Esophagus muscularis mucosa (tissue), 4 donors: ENCODE measurements around the gene ACOXL. TPM values are rescaled to one million over a fixed set of nuclear protein-coding genes. Genes with fewer than 3 reads are reported as not detected.
A peak's percentile ranks its signal among the peaks of the same experiment; 100 is the strongest.

Source experiments
- DNase-seq: peaks from one replicate; pipeline ENCODE4 v3.0.0-alpha.2; 2017; ENCODE audit errors: extremely low spot score
- H3K27ac ChIP-seq, 4 donors: fragments of 200-600 bp; sonication (generic); replicated peaks in 1 of 4; 1 replicate in 3 of 4; 2 replicates in 1 of 4; pipeline ENCODE4 v1.5.1; 2016 to 2019; ENCODE audit warnings: mild to moderate bottlenecking in 1 of 4
- H3K27me3 ChIP-seq, 4 donors: fragments of 200-600 bp; sonication (generic); one replicate each; pipeline versions ENCODE4 v1.5.1 to v1.6.0; 2016 to 2019
- H3K36me3 ChIP-seq, 4 donors: fragments of 200-600 bp; sonication (generic); one replicate each; pipeline ENCODE4 v1.5.1; 2016 to 2019
- H3K4me1 ChIP-seq, 4 donors: fragments of 200-600 bp; sonication (generic); one replicate each; pipeline ENCODE4 v1.5.1; 2016 to 2019
- H3K4me3 ChIP-seq, 4 donors: fragments of 200-600 bp; sonication (generic); 1 replicate in 2 of 4; 2 replicates in 2 of 4; pipeline ENCODE4 v1.5.1; 2016 to 2019; ENCODE audit warnings: mild to moderate bottlenecking in 4 of 4, moderate library complexity in 1 of 4
- H3K9me3 ChIP-seq, 4 donors: fragments of 200-600 bp; sonication (generic); 1 replicate in 3 of 4; 2 replicates in 1 of 4; pipeline ENCODE4 v1.5.1; 2016 to 2019
- EP300 ChIP-seq: sonication (generic); formaldehyde crosslinking; IDR thresholded peaks from one replicate; pipeline ENCODE4 v1.6.1; 2017; ENCODE audit warnings: antibody characterized with exemption
- POLR2A ChIP-seq: fragments of 450-650 bp; IDR thresholded peaks from one replicate; pipeline ENCODE4 v1.6.1; 2017; ENCODE audit warnings: antibody characterized with exemption, moderate library complexity, mild to moderate bottlenecking, low read depth
- POLR2AphosphoS5 ChIP-seq, 2 donors: sonication (generic); formaldehyde crosslinking; IDR thresholded peaks; one replicate each; pipeline ENCODE4 v1.6.1; 2017; ENCODE audit warnings: antibody characterized with exemption in 2 of 2
- WGBS: methylation state at CpG from one replicate; pipeline ENCODE4 v1.1.5; 2018; 5-methylcytosine and 5-hydroxymethylcytosine counted together
- intact Hi-C: fragments of 100-400 bp; cut with DNase I; formaldehyde crosslinking; loops from one replicate; pipeline ENCODE4 v1.15.1; 2023
- total RNA-seq, 4 donors: library from RNA; depleted of rRNA; stranded (reverse); fragments of >200 nt; gene quantifications; one replicate each; pipeline versions ENCODE4 v1.1.0 to v1.2.1, GENCODE V29; 2016
- TF ChIP-seq, protein P1 (sequence below), 3 experiments: fragments of 200-600 bp in 2 of 3; fragments of 450-650 bp in 1 of 3; sonication (generic) in 2 of 3; IDR thresholded peaks; one replicate each; pipeline ENCODE4 v1.5.1; 2017 to 2019; ENCODE audit warnings: antibody characterized with exemption in 3 of 3, mild to moderate bottlenecking in 2 of 3, moderate library complexity in 1 of 3

Gene ACOXL
- total RNA-seq, 4 donors from 2014 or later: not detected

DNA sequence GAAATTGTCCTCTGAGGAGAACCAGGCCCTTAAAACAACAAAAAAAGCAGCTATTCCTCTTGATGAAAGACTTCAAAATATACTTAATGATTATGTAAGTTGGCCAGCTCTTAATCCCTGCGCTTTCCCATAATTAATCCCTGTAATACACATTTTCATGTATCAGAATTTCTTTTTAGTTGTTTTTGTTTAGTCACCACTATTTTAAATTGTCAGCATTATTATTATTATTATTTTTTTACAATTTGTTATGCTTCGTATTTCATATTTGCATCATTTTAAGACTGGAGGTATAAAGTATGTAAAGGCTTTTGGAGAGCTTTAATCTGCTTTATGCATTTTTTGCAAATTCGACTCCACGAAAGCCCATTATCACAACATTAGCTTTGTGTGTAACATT is 152.9 kb downstream of the ACOXL start:
- intact Hi-C loops: no loop called here

GRCh38 chr2:110886826-110887573 is 154.6 kb downstream of the ACOXL start:
- H3K9me3 ChIP-seq: no peaks in the 10 kb centered on the region
- TF ChIP-seq POLR2AphosphoS5 (IDR thresholded peaks at IDR 0.05): no peak
- no peaks in the 10 kb centered on the region for H3K36me3 ChIP-seq
- no peaks in the 10 kb centered on the region for H3K4me1 ChIP-seq
- intact Hi-C loops: no loop called here
- no peaks in the 10 kb centered on the region for H3K27me3 ChIP-seq
- peak; percentile 66 for DNase-seq
- WGBS: 90% methylated on average over 11 of the region's 11 CpGs
- no peak overlapping the region for H3K27ac ChIP-seq
- H3K4me3 ChIP-seq: no peak overlapping the region

More for the DNA sequence above, 152.9 kb downstream of the ACOXL start:
- Histone ChIP-seq H3K27ac (no peak overlapping the region), H3K9me3 (no peaks in the 10 kb centered on the region), H3K4me1 (no peaks in the 10 kb centered on the region), H3K4me3 (no peak overlapping the region), H3K36me3 (no peaks in the 10 kb centered on the region), H3K27me3 (no peaks in the 10 kb centered on the region)
- WGBS: 95% methylated on average over 4 of the region's 4 CpGs
- DNase-seq: no peak
- TF ChIP-seq EP300: no peak

GRCh38 chr2:110888411-110888810 is 156.0 kb downstream of the ACOXL start:
- peak; percentile 24 for DNase-seq
- no peaks in the 10 kb centered on the region for H3K4me1 ChIP-seq
- 93% methylated on average over 2 of the region's 2 CpGs for WGBS
- no peaks in the 10 kb centered on the region for H3K9me3 ChIP-seq
- TF ChIP-seq, protein P1, sequence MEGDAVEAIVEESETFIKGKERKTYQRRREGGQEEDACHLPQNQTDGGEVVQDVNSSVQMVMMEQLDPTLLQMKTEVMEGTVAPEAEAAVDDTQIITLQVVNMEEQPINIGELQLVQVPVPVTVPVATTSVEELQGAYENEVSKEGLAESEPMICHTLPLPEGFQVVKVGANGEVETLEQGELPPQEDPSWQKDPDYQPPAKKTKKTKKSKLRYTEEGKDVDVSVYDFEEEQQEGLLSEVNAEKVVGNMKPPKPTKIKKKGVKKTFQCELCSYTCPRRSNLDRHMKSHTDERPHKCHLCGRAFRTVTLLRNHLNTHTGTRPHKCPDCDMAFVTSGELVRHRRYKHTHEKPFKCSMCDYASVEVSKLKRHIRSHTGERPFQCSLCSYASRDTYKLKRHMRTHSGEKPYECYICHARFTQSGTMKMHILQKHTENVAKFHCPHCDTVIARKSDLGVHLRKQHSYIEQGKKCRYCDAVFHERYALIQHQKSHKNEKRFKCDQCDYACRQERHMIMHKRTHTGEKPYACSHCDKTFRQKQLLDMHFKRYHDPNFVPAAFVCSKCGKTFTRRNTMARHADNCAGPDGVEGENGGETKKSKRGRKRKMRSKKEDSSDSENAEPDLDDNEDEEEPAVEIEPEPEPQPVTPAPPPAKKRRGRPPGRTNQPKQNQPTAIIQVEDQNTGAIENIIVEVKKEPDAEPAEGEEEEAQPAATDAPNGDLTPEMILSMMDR (IDR thresholded peaks at IDR 0.05): no peak
- no peak for TF ChIP-seq POLR2A
- no peak for TF ChIP-seq EP300
- no peak for TF ChIP-seq POLR2AphosphoS5 (IDR thresholded peaks at IDR 0.05)
- intact Hi-C loops: no loop called here
- no peaks in the 10 kb centered on the region for H3K36me3 ChIP-seq
- no peaks in the 10 kb centered on the region for H3K27me3 ChIP-seq
- no peak overlapping the region for H3K27ac ChIP-seq
- no peak overlapping the region for H3K4me3 ChIP-seq

GRCh38 chr2:110891626-110892025 is 159.3 kb downstream of the ACOXL start:
- WGBS: no CpG with 5 or more reads among the region's 1 CpG
- H3K9me3 ChIP-seq: peaks cover 0 to 4% (median 0%) of the 10 kb centered on the region in 4 donors
- H3K36me3 ChIP-seq: no peaks in the 10 kb centered on the region
- H3K4me1 ChIP-seq: no peaks in the 10 kb centered on the region
- no peaks in the 10 kb centered on the region for H3K27me3 ChIP-seq
- no peak for TF ChIP-seq EP300
- TF ChIP-seq, protein P1 (IDR thresholded peaks at IDR 0.05): no peak
- no peak for TF ChIP-seq POLR2AphosphoS5 (IDR thresholded peaks at IDR 0.05)
- no peak for TF ChIP-seq POLR2A
- intact Hi-C loops: no loop called here
- H3K4me3 ChIP-seq: no peak overlapping the region
- no peak for DNase-seq
- no peak overlapping the region for H3K27ac ChIP-seq

DNA sequence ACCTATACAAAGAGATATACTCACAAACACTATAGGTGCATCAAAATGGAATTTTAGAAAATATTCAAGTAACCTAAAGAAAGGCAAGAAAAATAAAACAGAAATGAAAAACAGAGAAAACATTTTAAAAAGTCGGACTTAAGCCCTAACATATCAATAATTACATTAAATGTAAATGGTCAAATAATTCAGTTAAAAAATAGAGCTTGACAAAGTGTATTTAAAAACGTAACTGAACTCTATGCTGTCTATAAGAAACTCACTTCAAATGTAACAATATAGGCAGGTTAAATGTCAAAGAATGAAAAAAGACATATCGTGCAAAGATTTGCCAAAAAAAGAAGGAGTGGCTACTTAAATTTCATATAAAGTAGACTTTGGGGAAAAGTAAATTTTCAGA is 163.9 kb downstream of the ACOXL start:
- DNase-seq: no peak
- Histone ChIP-seq H3K9me3 (peaks cover 0 to 7% (median 0%) of the 10 kb centered on the region in 4 donors), H3K4me1 (no peaks in the 10 kb centered on the region), H3K4me3 (no peak overlapping the region), H3K27ac (no peak overlapping the region), H3K36me3 (no peaks in the 10 kb centered on the region), H3K27me3 (no peaks in the 10 kb centered on the region)
- TF ChIP-seq, protein P1 (IDR thresholded peaks at IDR 0.05): no peak
- TF ChIP-seq POLR2A: no peak
- no peak for TF ChIP-seq POLR2AphosphoS5 (IDR thresholded peaks at IDR 0.05)
- TF ChIP-seq EP300: no peak
- intact Hi-C loops: no loop called here
- WGBS: 85% methylated on average over 3 of the region's 3 CpGs

DNA sequence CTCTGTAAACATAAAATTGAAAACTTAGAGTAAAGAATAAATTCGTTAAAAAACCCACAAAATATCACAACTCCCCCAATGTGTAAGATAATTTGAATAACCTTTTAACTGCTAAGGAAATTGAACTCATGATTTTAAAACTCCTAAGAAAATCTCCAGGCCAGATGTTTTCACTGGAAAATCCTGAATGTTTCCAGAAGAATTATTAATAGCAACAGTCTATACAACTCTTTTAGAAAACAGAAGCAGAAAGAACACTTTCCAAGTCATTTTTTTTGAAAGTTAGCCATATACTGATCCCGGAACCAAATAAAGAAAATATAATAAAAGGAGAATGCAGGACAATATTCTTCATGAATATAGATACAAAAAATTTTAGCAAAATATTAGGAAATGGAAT is 165.6 kb downstream of the ACOXL start:
- no peak for DNase-seq
- 62% methylated on average over 2 of the region's 2 CpGs for WGBS
- H3K4me3 ChIP-seq: no peak overlapping the region
- H3K9me3 ChIP-seq: peaks cover 0 to 7% (median 0%) of the 10 kb centered on the region in 4 donors
- no peak overlapping the region for H3K27ac ChIP-seq
- no peaks in the 10 kb centered on the region for H3K27me3 ChIP-seq
- no peaks in the 10 kb centered on the region for H3K36me3 ChIP-seq
- H3K4me1 ChIP-seq: no peaks in the 10 kb centered on the region
- intact Hi-C loops: no loop called here
- TF ChIP-seq POLR2AphosphoS5 (IDR thresholded peaks at IDR 0.05): no peak
- TF ChIP-seq EP300: no peak
- TF ChIP-seq, protein P1 (IDR thresholded peaks at IDR 0.05): no peak
- TF ChIP-seq POLR2A: no peak
